Trophoblast cell (in vitro differentiated cells and primary cell): ENCODE results near the gene NUP93.

ENCODE experiments used
- DNase-seq, 2 donors: peaks; one replicate each; pipeline ENCODE4 v3.0.0-alpha.2; 2016
- H2AFZ ChIP-seq: 2 replicates; pipeline ENCODE4 v1.6.1; 2013; ENCODE audit warnings: low read length, moderate library complexity, mild to moderate bottlenecking; ENCODE audit not compliant: insufficient read depth, poor library complexity
- H2AK5ac ChIP-seq: 2 replicates; pipeline ENCODE4 v1.6.1; 2013; ENCODE audit warnings: mild to moderate bottlenecking, low read length
- H2BK120ac ChIP-seq: 2 replicates; pipeline ENCODE4 v1.6.1; 2013; ENCODE audit warnings: low read length, mild to moderate bottlenecking, moderate library complexity; ENCODE audit not compliant: insufficient read depth, poor library complexity
- H2BK12ac ChIP-seq: 2 replicates; pipeline ENCODE4 v1.6.1; 2013; ENCODE audit warnings: mild to moderate bottlenecking, low read length, moderate library complexity
- H2BK5ac ChIP-seq: 2 replicates; pipeline ENCODE4 v1.6.1; 2013; ENCODE audit warnings: low read length, low read depth, moderate library complexity, mild to moderate bottlenecking; ENCODE audit not compliant: poor library complexity
- H3K14ac ChIP-seq: 2 replicates; pipeline ENCODE4 v1.6.1; 2013; ENCODE audit warnings: mild to moderate bottlenecking, low read length
- H3K18ac ChIP-seq: 2 replicates; pipeline ENCODE4 v1.6.1; 2013; ENCODE audit warnings: mild to moderate bottlenecking, low read length
- H3K23ac ChIP-seq: 2 replicates; pipeline ENCODE4 v1.6.1; 2013; ENCODE audit warnings: low read length
- H3K27ac ChIP-seq: 2 replicates; pipeline ENCODE4 v1.5.1; 2013; ENCODE audit warnings: low read depth, mild to moderate bottlenecking, inconsistent platforms, low read length, moderate library complexity
- H3K27me3 ChIP-seq: 2 replicates; pipeline ENCODE4 v1.6.1; 2013; ENCODE audit warnings: inconsistent platforms, mild to moderate bottlenecking, low read length, moderate library complexity; ENCODE audit not compliant: insufficient read depth
- H3K36me3 ChIP-seq, 2 experiments: 1 replicate in 1 of 2; 2 replicates in 1 of 2; pipeline ENCODE4 v1.6.1; 2013; ENCODE audit warnings: low read length in 2 of 2, mild to moderate bottlenecking in 2 of 2, moderate library complexity in 1 of 2; ENCODE audit not compliant: insufficient read depth in 2 of 2, control insufficient read depth in 1 of 2
- H3K4ac ChIP-seq: 2 replicates; pipeline ENCODE4 v1.6.1; 2013; ENCODE audit warnings: low read depth, mild to moderate bottlenecking, low read length, moderate library complexity
- H3K4me1 ChIP-seq, 2 experiments: 1 replicate in 1 of 2; 2 replicates in 1 of 2; pipeline ENCODE4 v1.6.1; 2013; ENCODE audit warnings: low read length in 2 of 2, mild to moderate bottlenecking in 2 of 2, moderate library complexity in 1 of 2; ENCODE audit not compliant: insufficient read depth in 2 of 2, control insufficient read depth in 1 of 2
- H3K4me2 ChIP-seq: 2 replicates; pipeline ENCODE4 v1.6.1; 2013; ENCODE audit warnings: inconsistent platforms, mild to moderate bottlenecking, low read length, moderate library complexity
- H3K4me3 ChIP-seq: 2 replicates; pipeline ENCODE4 v1.5.1; 2013; ENCODE audit warnings: mild to moderate bottlenecking, low read depth, low read length, inconsistent platforms
- H3K79me1 ChIP-seq: one replicate; pipeline ENCODE4 v1.6.1; 2013; ENCODE audit warnings: low read length
- H3K79me2 ChIP-seq: 2 replicates; pipeline ENCODE4 v1.6.1; 2013; ENCODE audit warnings: low read length, mild to moderate bottlenecking; ENCODE audit not compliant: control insufficient read depth, insufficient read depth, poor library complexity
- H3K9ac ChIP-seq: 2 replicates; pipeline ENCODE4 v1.6.1; 2013; ENCODE audit warnings: mild to moderate bottlenecking, low read length
- H3K9me3 ChIP-seq: 2 replicates; pipeline ENCODE4 v1.6.1; 2013; ENCODE audit warnings: low read depth, mild to moderate bottlenecking, control low read depth, inconsistent platforms, low read length; ENCODE audit not compliant: insufficient read depth
- H4K12ac ChIP-seq: 2 replicates; pipeline ENCODE4 v1.6.1; 2013; ENCODE audit warnings: low read depth, mild to moderate bottlenecking, low read length, moderate library complexity
- H4K8ac ChIP-seq: 2 replicates; pipeline ENCODE4 v1.6.1; 2013; ENCODE audit warnings: low read depth, mild to moderate bottlenecking, low read length, moderate library complexity
- H4K91ac ChIP-seq: one replicate; pipeline ENCODE4 v1.6.1; 2013; ENCODE audit warnings: low read depth, mild to moderate bottlenecking, low read length, moderate library complexity
- WGBS: extraction: QIAGEN DNeasy Blood & Tissue Kit; methylation state at CpG from one replicate; pipeline ENCODE4 v1.1.7; 2013; ENCODE audit warnings: missing lambda C conversion rate; ENCODE audit not compliant: insufficient read length, insufficient coverage; ENCODE audit errors: extremely low coverage; 5-methylcytosine and 5-hydroxymethylcytosine counted together

Gene NUP93

GRCh38 chr16:56701534-56701933 is 28.4 kb upstream of the NUP93 start:
- WGBS = no CpG with 5 or more reads among the region's 7 CpGs
- Histone ChIP-seq H4K8ac (no peak overlapping the region), H3K27me3 (no peaks in the 10 kb centered on the region), H3K79me1 (no peaks in the 10 kb centered on the region), H3K4me2 (no peak overlapping the region), H2AK5ac (no peak overlapping the region), H2AFZ (no peak overlapping the region), H2BK120ac (no peak overlapping the region), H3K23ac (no peak overlapping the region), H3K36me3 (no peaks in the 10 kb centered on the region), H2BK5ac (no peak overlapping the region), H3K9me3 (peaks cover 5% of the 10 kb centered on the region), H3K9ac (no peak overlapping the region), H2BK12ac (no peak overlapping the region), H3K18ac (no peak overlapping the region), H4K91ac (no peak overlapping the region), H3K14ac (no peak overlapping the region), H4K12ac (no peak overlapping the region), H3K79me2 (no peaks in the 10 kb centered on the region), H3K27ac (no peak overlapping the region), H3K4ac (no peak overlapping the region), H3K4me1 (no peaks in the 10 kb centered on the region), H3K4me3 (no peak overlapping the region)
- no peak for DNase-seq

DNA sequence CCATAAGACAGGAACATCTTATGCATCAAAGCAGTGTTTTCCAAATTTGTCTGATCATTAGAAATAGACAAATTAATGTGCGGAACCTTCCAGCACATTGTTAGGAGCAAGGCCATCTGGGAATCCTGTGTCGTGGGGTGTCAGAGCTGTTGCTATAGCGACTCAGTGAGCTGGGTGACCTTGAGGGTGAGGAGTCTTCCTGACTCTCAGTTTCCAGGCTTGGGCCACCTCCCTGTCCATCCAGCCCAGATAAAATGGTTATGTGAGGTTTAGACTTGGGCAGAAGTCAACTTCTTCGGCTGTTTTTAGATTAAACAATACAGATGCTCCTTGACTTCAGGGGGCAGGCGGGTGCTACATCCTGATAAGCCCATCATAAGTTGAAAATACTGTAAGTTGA is 27.1 kb upstream of the NUP93 start:
- WGBS = no CpG with 5 or more reads among the region's 5 CpGs
- H4K91ac ChIP-seq = no peak overlapping the region

GRCh38 chr16:56708525-56709442 is 21.1 kb upstream of the NUP93 start:
- H3K79me1 ChIP-seq = no peaks in the 10 kb centered on the region
- no peaks in the 10 kb centered on the region for H3K36me3 ChIP-seq
- DNase-seq = no peak
- no peaks in the 10 kb centered on the region for H3K27me3 ChIP-seq
- no peak overlapping the region for H4K91ac ChIP-seq
- H3K14ac ChIP-seq = no peak overlapping the region
- H3K4ac ChIP-seq = no peak overlapping the region
- no peak overlapping the region for H3K4me3 ChIP-seq
- H4K12ac ChIP-seq = no peak overlapping the region
- H3K4me1 ChIP-seq = no peaks in the 10 kb centered on the region
- H2BK5ac ChIP-seq = no peak overlapping the region
- no peak overlapping the region for H3K9ac ChIP-seq
- no CpG with 5 or more reads among the region's 13 CpGs for WGBS
- H3K79me2 ChIP-seq = no peaks in the 10 kb centered on the region
- H3K18ac ChIP-seq = no peak overlapping the region
- H2AK5ac ChIP-seq = no peak overlapping the region
- H3K9me3 ChIP-seq = peaks cover 2% of the 10 kb centered on the region
- no peak overlapping the region for H3K4me2 ChIP-seq
- no peak overlapping the region for H2BK12ac ChIP-seq
- H2BK120ac ChIP-seq = no peak overlapping the region
- H3K27ac ChIP-seq = no peak overlapping the region
- no peak overlapping the region for H4K8ac ChIP-seq
- no peak overlapping the region for H2AFZ ChIP-seq
- no peak overlapping the region for H3K23ac ChIP-seq

More for the DNA sequence above, 27.1 kb upstream of the NUP93 start:
- Histone ChIP-seq H3K27me3 (no peaks in the 10 kb centered on the region), H3K4me2 (no peak overlapping the region), H2AFZ (no peak overlapping the region), H3K4me1 (no peaks in the 10 kb centered on the region), H3K14ac (no peak overlapping the region), H3K18ac (no peak overlapping the region), H3K4ac (no peak overlapping the region), H3K9me3 (peaks cover 2% of the 10 kb centered on the region), H2BK120ac (no peak overlapping the region), H3K9ac (no peak overlapping the region), H3K4me3 (no peak overlapping the region), H2AK5ac (no peak overlapping the region), H2BK5ac (no peak overlapping the region), H3K23ac (no peak overlapping the region), H2BK12ac (no peak overlapping the region), H3K79me1 (no peaks in the 10 kb centered on the region), H3K36me3 (no peaks in the 10 kb centered on the region), H3K79me2 (no peaks in the 10 kb centered on the region), H3K27ac (no peak overlapping the region), H4K12ac (no peak overlapping the region), H4K8ac (no peak overlapping the region)
- DNase-seq = no peak

GRCh38 chr16:56709443-56710040 is 20.4 kb upstream of the NUP93 start:
- no peak overlapping the region for H3K18ac ChIP-seq
- H3K4me3 ChIP-seq = no peak overlapping the region
- no peak overlapping the region for H2AFZ ChIP-seq
- H3K9me3 ChIP-seq = peaks cover 2% of the 10 kb centered on the region
- H3K79me2 ChIP-seq = no peaks in the 10 kb centered on the region
- WGBS = no CpG with 5 or more reads among the region's 4 CpGs
- no peak overlapping the region for H3K14ac ChIP-seq
- no peak overlapping the region for H3K9ac ChIP-seq
- DNase-seq = no peak
- H2AK5ac ChIP-seq = no peak overlapping the region
- H3K27ac ChIP-seq = no peak overlapping the region
- H3K4me1 ChIP-seq = no peaks in the 10 kb centered on the region
- no peak overlapping the region for H2BK5ac ChIP-seq
- H3K4ac ChIP-seq = no peak overlapping the region
- H3K4me2 ChIP-seq = no peak overlapping the region
- no peak overlapping the region for H3K23ac ChIP-seq
- H3K36me3 ChIP-seq = no peaks in the 10 kb centered on the region
- no peak overlapping the region for H4K8ac ChIP-seq
- H3K79me1 ChIP-seq = no peaks in the 10 kb centered on the region
- no peak overlapping the region for H2BK120ac ChIP-seq
- no peaks in the 10 kb centered on the region for H3K27me3 ChIP-seq
- H4K91ac ChIP-seq = no peak overlapping the region
- no peak overlapping the region for H4K12ac ChIP-seq
- no peak overlapping the region for H2BK12ac ChIP-seq
